HepG2 (cell line): Measurements from ENCODE around the gene TRUB1. TPM values are rescaled to one million over a fixed set of nuclear protein-coding genes. Genes with fewer than 3 reads are reported as not detected.

Experiments
- ATAC-seq: fragments of 200-7000 bp; cut with Tn5 transposase; 3 replicates; pipeline ENCODE4 v1.9.1; 2020; ENCODE audit warnings: mild to moderate bottlenecking, moderate library complexity
- BruUV-seq: library from RNA; stranded (reverse); fragments of 400-500 nt; replicated peaks from 2 replicates; lab custom pipeline; 2021; lab: Mats Ljungman, UMichigan
- CTCF ChIA-PET: fragments of 300-600 bp; formaldehyde crosslinking; extraction: SDS; loops from one replicate; lab custom pipeline; 2021; ENCODE audit warnings: low total read pairs, inconsistent platforms, low intra/inter-chr PET ratio; lab: Yijun Ruan, JAX
- POLR2A ChIA-PET: fragments of 350-600 bp; sonication (Branson Sonifier 250); formaldehyde crosslinking; loops from one replicate; lab custom pipeline; 2020; ENCODE audit warnings: antibody characterized with exemption, inconsistent platforms; lab: Yijun Ruan, JAX
- DNase-seq: peaks from one replicate; pipeline ENCODE4 v3.0.0-alpha.2; 2015; ENCODE audit warnings: low spot score
- FAIRE-seq: peaks from 3 replicates; lab custom pipeline; 2011; peaks lifted over from hg19 to GRCh38; lab: Jason Lieb, UNC
- H2AFZ ChIP-seq: one replicate; pipeline ENCODE4 v1.6.1; 2011; ENCODE audit warnings: low read length, inconsistent platforms
- H3K27ac ChIP-seq: fragments of 300-600 bp; 3 replicates; pipeline ENCODE4 v1.8.0; 2011; ENCODE audit warnings: mixed run types, mild to moderate bottlenecking, mixed read lengths, low read length, inconsistent platforms; ENCODE audit not compliant: insufficient read depth; ENCODE audit errors: extremely low read length
- H3K27me3 ChIP-seq, 2 experiments: fragments of 200-600 bp in 1 of 2; 2 replicates in 1 of 2; 3 replicates in 1 of 2; pipeline versions ENCODE4 v1.6.0 to v1.8.0; 2011; ENCODE audit warnings: low read length in 2 of 2, mild to moderate bottlenecking in 2 of 2, moderate library complexity in 2 of 2, inconsistent platforms in 1 of 2; ENCODE audit not compliant: insufficient read depth in 2 of 2, control insufficient read depth in 1 of 2
- H3K36me3 ChIP-seq, 2 experiments: fragments of 200-600 bp in 1 of 2; replicated peaks in 1 of 2; 2 replicates in 1 of 2; 3 replicates in 1 of 2; pipeline versions ENCODE4 v1.5.1 to v1.8.0; 2011; ENCODE audit warnings: low read length in 2 of 2, inconsistent platforms in 1 of 2; ENCODE audit not compliant: insufficient read depth in 2 of 2, control insufficient read depth in 1 of 2
- H3K4me1 ChIP-seq: 2 replicates; pipeline ENCODE4 v1.5.1; 2012; ENCODE audit warnings: low read length, inconsistent platforms; ENCODE audit not compliant: insufficient read depth
- H3K4me2 ChIP-seq: 2 replicates; pipeline ENCODE4 v1.6.0; 2011; ENCODE audit warnings: low read depth, low read length, inconsistent platforms
- H3K4me3 ChIP-seq, 3 experiments: fragments of 200-600 bp in 1 of 3; sonication (generic), shearing (Covaris generic) in 1 of 3; replicated peaks in 1 of 3; 2 replicates each; pipeline ENCODE4 v1.5.1; 2011 to 2016; ENCODE audit warnings: low read length in 3 of 3, inconsistent platforms in 2 of 3, low read depth in 2 of 3, mild to moderate bottlenecking in 2 of 3, control low read depth in 1 of 3, mixed read lengths in 1 of 3; ENCODE audit not compliant: insufficient read depth in 1 of 3
- H3K79me2 ChIP-seq: one replicate; pipeline ENCODE4 v1.6.1; 2011; ENCODE audit warnings: low read length, inconsistent platforms; ENCODE audit not compliant: insufficient read depth
- H3K9ac ChIP-seq: 2 replicates; pipeline ENCODE4 v1.6.0; 2011; ENCODE audit warnings: mild to moderate bottlenecking, low read depth, low read length, inconsistent platforms; ENCODE audit not compliant: insufficient read depth
- H3K9me3 ChIP-seq: 2 replicates; pipeline ENCODE4 v1.5.1; 2012; ENCODE audit warnings: mild to moderate bottlenecking, low read length
- H4K20me1 ChIP-seq: 2 replicates; pipeline ENCODE4 v1.6.0; 2011; ENCODE audit warnings: inconsistent platforms, mild to moderate bottlenecking, low read length, moderate library complexity; ENCODE audit not compliant: insufficient read depth
- CBFB ChIP-seq: sonication (generic); formaldehyde crosslinking; IDR thresholded peaks from 2 replicates; pipeline ENCODE4 v1.4.0; 2020; ENCODE audit warnings: missing genetic modification reagents
- POGK ChIP-seq: sonication (generic); formaldehyde crosslinking; conservative IDR thresholded peaks from 2 replicates; pipeline ENCODE4 v1.8.0; 2022; ENCODE audit warnings: mild to moderate bottlenecking, moderate library complexity, missing genetic modification reagents
- SRY ChIP-seq: sonication (generic); formaldehyde crosslinking; IDR thresholded peaks from 2 replicates; pipeline ENCODE4 v1.8.0; 2022; ENCODE audit warnings: mild to moderate bottlenecking, missing genetic modification reagents
- TFAP4 ChIP-seq: sonication (generic); IDR thresholded peaks from 2 replicates; pipeline ENCODE4 v1.6.1; 2016; ENCODE audit warnings: low read depth, borderline replicate concordance
- ZKSCAN1 ChIP-seq: fragments of 150-350 bp; IDR thresholded peaks from 2 replicates; pipeline ENCODE4 v1.6.1; 2014; ENCODE audit warnings: low read length
- ZMAT5 ChIP-seq: sonication (generic); formaldehyde crosslinking; IDR thresholded peaks from 2 replicates; pipeline ENCODE4 v1.5.0; 2020; ENCODE audit warnings: mild to moderate bottlenecking, low read depth, missing genetic modification reagents, borderline replicate concordance
- ZNF770 ChIP-seq: sonication (generic); formaldehyde crosslinking; IDR thresholded peaks from 2 replicates; pipeline ENCODE4 v1.5.0; 2020; ENCODE audit warnings: mild to moderate bottlenecking, missing genetic modification reagents
- WGBS: methylation state at CpG from one replicate; pipeline ENCODE4 v1.1.6; 2017; ENCODE audit warnings: low lambda C conversion rate; 5-methylcytosine and 5-hydroxymethylcytosine counted together
- in situ Hi-C: cut with HindIII; loops from 2 replicates; pipeline ENCODE4 v1.10.0; 2017; ENCODE audit warnings: low pct_unique_long_range_greater_than_20kb; ENCODE audit not compliant: extremely low pct_ligation_motif_present
- intact Hi-C: fragments of 100-400 bp; cut with micrococcal nuclease; formaldehyde crosslinking; loops from one replicate; pipeline ENCODE4 v1.10.0; 2022; ENCODE audit not compliant: unreplicated experiment
- polyA plus RNA-seq, 8 experiments: library from polyadenylated mRNA; depleted of rRNA in 3 of 8; stranded (reverse) in 7 of 8; unstranded in 1 of 8; fragments of >200 nt; fragmentation: Illumina TruSeq in 4 of 8; extraction: Trizol in 4 of 8; gene quantifications; 2 replicates each; pipeline versions ENCODE4 v1.2.1 to v1.2.3, GENCODE V29; 2011 to 2016; ENCODE audit warnings: low read depth in 4 of 8, missing spikeins in 1 of 8, mixed read lengths in 1 of 8; ENCODE audit not compliant: insufficient read depth in 1 of 8
- total RNA-seq, 5 experiments: library from RNA; depleted of rRNA; stranded (reverse); fragments of >200 nt; fragmentation: Illumina TruSeq; extraction: Trizol; gene quantifications; 2 replicates each; pipeline ENCODE4 v1.2.3, GENCODE V29; 2016; ENCODE audit warnings: low read depth in 1 of 5

TRUB1 gene
- total and polyA plus RNA-seq, 2 of the 13 experiments (the other 11 are each of a cell fraction or from before 2014, with no cell fraction given): 10.6 to 38.9 TPM

GRCh38 chr10:114897593-114897992 lies 40.4 kb upstream of the TRUB1 start:
- no peaks in the 10 kb centered on the region for H3K4me1 ChIP-seq
- in situ Hi-C loops: no loop called here
- WGBS: 58% methylated on average over 3 of the region's 3 CpGs

More at GRCh38 chr10:114897593-114897992, 40.4 kb upstream of the TRUB1 start:
- ATAC-seq (no peak), FAIRE-seq (no peak), DNase-seq (no peak)
- CTCF ChIA-PET: no interaction called here
- Histone ChIP-seq H3K9me3 (no peaks in the 10 kb centered on the region), H4K20me1 (no peaks in the 10 kb centered on the region), H3K36me3 (no peaks in the 10 kb centered on the region), H3K4me2 (no peak overlapping the region), H3K79me2 (no peaks in the 10 kb centered on the region), H3K9ac (no peak overlapping the region), H3K27ac (no peak overlapping the region), H2AFZ (no peak overlapping the region), H3K27me3 (no peaks in the 10 kb centered on the region; a peak in 1 of 5 replicates), H3K4me3 (no peak overlapping the region)
- TF ChIP-seq ZMAT5 (CRISPR knock-in tag) (no peak), SRY (CRISPR knock-in tag) (no peak), ZNF770 (CRISPR knock-in tag) (peak; percentile 75; the same call in 1 of the 2 replicates), ZKSCAN1 (no peak), TFAP4 (no peak), POGK (CRISPR knock-in tag) (no peak), CBFB (CRISPR knock-in tag) (no peak)
- no TSS peak for BruUV-seq
- POLR2A ChIA-PET: no interaction called here
- intact Hi-C loops: no loop called here
